CD4-positive, CD25-positive, alpha-beta regulatory T cell (primary cell): ENCODE data around the gene CCSER1. TPM values are rescaled to one million over a fixed set of nuclear protein-coding genes. Genes with fewer than 3 reads are reported as not detected.
A peak's percentile ranks its signal among the peaks of the same experiment; 100 is the strongest.

Experiments
- ATAC-seq, 2 donors: fragments of 150-1000 bp; cut with Tn5 transposase; one replicate each; pipeline ENCODE4 v1.10.0; 2021; ENCODE audit warnings: low read depth in 2 of 2, moderate number of reproducible peaks in 2 of 2, moderate library complexity in 1 of 2
- DNase-seq, 3 donors: peaks; one replicate each; pipeline versions ENCODE4 v3.0.0 to v3.0.0-alpha.2; 2012 to 2022; ENCODE audit warnings: mixed read lengths in 1 of 3
- H3K27ac ChIP-seq: one replicate; pipeline ENCODE4 v1.7.0; 2013; ENCODE audit warnings: mild to moderate bottlenecking, low read length; ENCODE audit not compliant: insufficient read depth, poor library complexity, severe bottlenecking
- H3K27me3 ChIP-seq: one replicate; pipeline ENCODE4 v1.7.0; 2013; ENCODE audit warnings: low read length; ENCODE audit not compliant: control insufficient read depth, insufficient read depth
- H3K36me3 ChIP-seq: one replicate; pipeline ENCODE4 v1.7.0; 2013; ENCODE audit warnings: mild to moderate bottlenecking, low read length, moderate library complexity; ENCODE audit not compliant: control insufficient read depth, insufficient read depth
- H3K4me1 ChIP-seq: 2 replicates; pipeline ENCODE4 v1.7.0; 2013; ENCODE audit warnings: mild to moderate bottlenecking, low read length; ENCODE audit not compliant: insufficient read depth, control insufficient read depth, poor library complexity, severe bottlenecking
- H3K4me3 ChIP-seq: one replicate; pipeline ENCODE4 v1.7.0; 2013; ENCODE audit warnings: low read depth, mild to moderate bottlenecking, low read length, moderate library complexity
- H3K9me3 ChIP-seq, 2 experiments: 1 replicate in 1 of 2; 2 replicates in 1 of 2; pipeline ENCODE4 v1.7.0; 2013; ENCODE audit warnings: low read length in 2 of 2, mild to moderate bottlenecking in 1 of 2, moderate library complexity in 1 of 2; ENCODE audit not compliant: control insufficient read depth in 2 of 2
- H3K27ac Mint-ChIP-seq, 3 donors: one replicate each; pipeline ENCODE4 v1.8.0; 2020 to 2022; ENCODE audit warnings: mild to moderate bottlenecking in 3 of 3, mixed read lengths in 3 of 3, moderate library complexity in 2 of 3
- H3K27me3 Mint-ChIP-seq: one replicate; pipeline ENCODE4 v1.8.0; 2022; ENCODE audit warnings: mild to moderate bottlenecking, mixed read lengths
- H3K36me3 Mint-ChIP-seq: one replicate; pipeline ENCODE4 v1.8.0; 2020; ENCODE audit warnings: mixed read lengths
- H3K4me1 Mint-ChIP-seq, 4 donors: one replicate each; pipeline ENCODE4 v1.8.0; 2020 to 2022; ENCODE audit warnings: mixed read lengths in 4 of 4, mild to moderate bottlenecking in 1 of 4
- H3K4me3 Mint-ChIP-seq, 4 donors: one replicate each; pipeline ENCODE4 v1.8.0; 2020 to 2022; ENCODE audit warnings: mild to moderate bottlenecking in 4 of 4, mixed read lengths in 4 of 4, moderate library complexity in 3 of 4
- H3K9me3 Mint-ChIP-seq, 7 donors: one replicate each; pipeline ENCODE4 v1.8.0; 2020 to 2022; ENCODE audit warnings: mixed read lengths in 7 of 7, mild to moderate bottlenecking in 3 of 7, moderate library complexity in 2 of 7
- polyA plus RNA-seq, 4 donors: library from polyadenylated mRNA; unstranded; fragments of 300-500 nt; fragmentation: Illumina TruSeq; gene quantifications; one replicate each; pipeline ENCODE4 v1.2.3, GENCODE V29; 2021
- total RNA-seq: library from RNA; stranded (reverse); gene quantifications from one replicate; pipeline ENCODE4 v1.2.3, GENCODE V29; 2022

The CCSER1 gene
- total RNA-seq (0.20 TPM), polyA plus RNA-seq (under 1 TPM in 1 of 4 donors, not detected in 3; 0.60 TPM)

GRCh38 chr4:90127223-90127705, at the start of gene CCSER1:
Gene CCSER1 (plus strand): TSS chr4:90127394.
- peaks cover 13% of the 10 kb centered on the region for H3K27me3 ChIP-seq
- ATAC-seq (peak; percentile 65 to 67), DNase-seq (peak in 2 of 3 donors; percentile 4 to 38)
- H3K4me3 ChIP-seq, result no peak within 1 kb of the TSS
- Mint-ChIP-seq H3K4me1 (peaks cover 0 to 17% (median 10%) of the 10 kb centered on the region in 4 donors), H3K27ac (no peak within 1 kb of the TSS), H3K27me3 (peaks cover 39% of the 10 kb centered on the region), H3K9me3 (peaks cover 0 to 2% (median 0%) of the 10 kb centered on the region in 7 donors), H3K4me3 (peak within 1 kb of the TSS in 2 of 4 donors; percentile 55 to 67), H3K36me3 (no peaks in the 10 kb centered on the region)
- H3K27ac ChIP-seq, result no peak within 1 kb of the TSS
- no peaks in the 10 kb centered on the region for H3K36me3 ChIP-seq
- peaks cover 3% of the 10 kb centered on the region for H3K4me1 ChIP-seq
- no peaks in the 10 kb centered on the region for H3K9me3 ChIP-seq

- DNase-seq, result no peak
- Mint-ChIP-seq H3K36me3 (no peaks in the 10 kb centered on the region), H3K9me3 (peaks cover 0 to 1% (median 0%) of the 10 kb centered on the region in 7 donors), H3K4me1 (no peaks in the 10 kb centered on the region), H3K27me3 (no peaks in the 10 kb centered on the region), H3K4me3 (no peak overlapping the region), H3K27ac (no peak overlapping the region)
- H3K36me3 ChIP-seq, result no peaks in the 10 kb centered on the region
- H3K4me3 ChIP-seq, result no peak overlapping the region
- H3K9me3 ChIP-seq, result no peaks in the 10 kb centered on the region
- no peaks in the 10 kb centered on the region for H3K4me1 ChIP-seq
- no peaks in the 10 kb centered on the region for H3K27me3 ChIP-seq
- H3K27ac ChIP-seq, result no peak overlapping the region
- no peak for ATAC-seq
Measured at GRCh38 chr4:90078440-90078839, 48.8 kb upstream of the CCSER1 start.

GRCh38 chr4:90080116-90080515, 47.1 kb upstream of the CCSER1 start:
- DNase-seq (no peak), ATAC-seq (no peak)
- Histone ChIP-seq H3K36me3 (no peaks in the 10 kb centered on the region), H3K27me3 (no peaks in the 10 kb centered on the region), H3K27ac (no peak overlapping the region), H3K4me1 (no peaks in the 10 kb centered on the region), H3K4me3 (no peak overlapping the region), H3K9me3 (no peaks in the 10 kb centered on the region)
- no peak overlapping the region for H3K4me3 Mint-ChIP-seq
- no peak overlapping the region for H3K27ac Mint-ChIP-seq
- H3K9me3 Mint-ChIP-seq, result peaks cover 0 to 1% (median 0%) of the 10 kb centered on the region in 7 donors
- no peaks in the 10 kb centered on the region for H3K27me3 Mint-ChIP-seq
- no peaks in the 10 kb centered on the region for H3K4me1 Mint-ChIP-seq
- H3K36me3 Mint-ChIP-seq, result no peaks in the 10 kb centered on the region

GRCh38 chr4:90081432-90082144, 45.6 kb upstream of the CCSER1 start:
- Mint-ChIP-seq H3K9me3 (peaks cover 0 to 1% (median 0%) of the 10 kb centered on the region in 7 donors), H3K36me3 (no peaks in the 10 kb centered on the region), H3K27me3 (no peaks in the 10 kb centered on the region), H3K27ac (no peak overlapping the region), H3K4me3 (no peak overlapping the region), H3K4me1 (no peaks in the 10 kb centered on the region)
- H3K27ac ChIP-seq, result no peak overlapping the region
- no peaks in the 10 kb centered on the region for H3K4me1 ChIP-seq
- no peaks in the 10 kb centered on the region for H3K9me3 ChIP-seq
- DNase-seq (no peak), ATAC-seq (no peak)
- no peak overlapping the region for H3K4me3 ChIP-seq
- H3K36me3 ChIP-seq, result no peaks in the 10 kb centered on the region
- no peaks in the 10 kb centered on the region for H3K27me3 ChIP-seq

- no peaks in the 10 kb centered on the region for H3K4me1 ChIP-seq
- no peaks in the 10 kb centered on the region for H3K27me3 ChIP-seq
- H3K36me3 Mint-ChIP-seq, result no peaks in the 10 kb centered on the region
- no peaks in the 10 kb centered on the region for H3K27me3 Mint-ChIP-seq
- H3K27ac ChIP-seq, result no peak overlapping the region
- no peak for ATAC-seq
- H3K27ac Mint-ChIP-seq, result no peak overlapping the region
- no peak overlapping the region for H3K4me3 Mint-ChIP-seq
- no peak overlapping the region for H3K4me3 ChIP-seq
- no peaks in the 10 kb centered on the region for H3K9me3 ChIP-seq
- H3K4me1 Mint-ChIP-seq, result no peaks in the 10 kb centered on the region
- H3K9me3 Mint-ChIP-seq, result peaks cover 0 to 1% (median 0%) of the 10 kb centered on the region in 7 donors
- DNase-seq, result no peak
- no peaks in the 10 kb centered on the region for H3K36me3 ChIP-seq
Measured at GRCh38 chr4:90082449-90082848, 44.7 kb upstream of the CCSER1 start.

- Histone ChIP-seq H3K4me3 (no peak overlapping the region), H3K27ac (no peak overlapping the region), H3K36me3 (no peaks in the 10 kb centered on the region), H3K9me3 (no peaks in the 10 kb centered on the region), H3K27me3 (no peaks in the 10 kb centered on the region), H3K4me1 (no peaks in the 10 kb centered on the region)
- no peak overlapping the region for H3K27ac Mint-ChIP-seq
- H3K36me3 Mint-ChIP-seq, result no peaks in the 10 kb centered on the region
- ATAC-seq (no peak), DNase-seq (no peak)
- H3K4me1 Mint-ChIP-seq, result no peaks in the 10 kb centered on the region
- H3K27me3 Mint-ChIP-seq, result no peaks in the 10 kb centered on the region
- peaks cover 0 to 1% (median 0%) of the 10 kb centered on the region in 7 donors for H3K9me3 Mint-ChIP-seq
- no peak overlapping the region for H3K4me3 Mint-ChIP-seq
Measured at GRCh38 chr4:90084277-90084966, 42.8 kb upstream of the CCSER1 start.

- no peaks in the 10 kb centered on the region for H3K27me3 ChIP-seq
- H3K4me3 ChIP-seq, result no peak overlapping the region
- H3K27ac Mint-ChIP-seq, result no peak overlapping the region
- H3K36me3 ChIP-seq, result no peaks in the 10 kb centered on the region
- no peaks in the 10 kb centered on the region for H3K9me3 ChIP-seq
- no peaks in the 10 kb centered on the region for H3K36me3 Mint-ChIP-seq
- H3K4me1 ChIP-seq, result no peaks in the 10 kb centered on the region
- no peak overlapping the region for H3K27ac ChIP-seq
- H3K4me1 Mint-ChIP-seq, result no peaks in the 10 kb centered on the region
- DNase-seq (no peak), ATAC-seq (no peak)
- H3K9me3 Mint-ChIP-seq, result peaks cover 0 to 1% (median 0%) of the 10 kb centered on the region in 7 donors
- no peak overlapping the region for H3K4me3 Mint-ChIP-seq
- H3K27me3 Mint-ChIP-seq, result no peaks in the 10 kb centered on the region
Measured at GRCh38 chr4:90084967-90085295, 42.3 kb upstream of the CCSER1 start.
